Suprapubic skin (tissue), 4 donors: Measurements from ENCODE around the gene WDFY4. TPM values are rescaled to one million over a fixed set of nuclear protein-coding genes. Genes with fewer than 3 reads are reported as not detected.

Source experiments
- DNase-seq, 2 donors: peaks; one replicate each; pipeline ENCODE4 v3.0.0-alpha.2; 2019; ENCODE audit warnings: low spot score in 2 of 2
- H3K27ac ChIP-seq: fragments of 200-600 bp; sonication (generic); one replicate; pipeline ENCODE4 v1.5.1; 2019
- H3K27me3 ChIP-seq: fragments of 200-600 bp; sonication (generic); one replicate; pipeline ENCODE4 v1.5.1; 2019
- H3K36me3 ChIP-seq: fragments of 200-600 bp; sonication (generic); one replicate; pipeline ENCODE4 v1.5.1; 2019
- H3K4me1 ChIP-seq: fragments of 200-600 bp; sonication (generic); one replicate; pipeline ENCODE4 v1.5.1; 2019
- H3K4me3 ChIP-seq: fragments of 200-600 bp; sonication (generic); one replicate; pipeline ENCODE4 v1.5.1; 2019; ENCODE audit warnings: mild to moderate bottlenecking
- H3K9me3 ChIP-seq: fragments of 200-600 bp; sonication (generic); one replicate; pipeline ENCODE4 v1.5.1; 2019
- CTCF ChIP-seq, 2 donors: fragments of 200-600 bp in 1 of 2; fragments of 450-650 bp in 1 of 2; sonication (generic) in 1 of 2; IDR thresholded peaks; one replicate each; pipeline ENCODE4 v1.5.1; 2016 to 2019; ENCODE audit warnings: antibody characterized with exemption in 2 of 2, mild to moderate bottlenecking in 1 of 2, moderate library complexity in 1 of 2
- EP300 ChIP-seq: sonication (generic); formaldehyde crosslinking; IDR thresholded peaks from one replicate; pipeline ENCODE4 v1.6.1; 2017; ENCODE audit warnings: antibody characterized with exemption
- POLR2A ChIP-seq, 2 donors: fragments of 450-650 bp; IDR thresholded peaks; one replicate each; pipeline ENCODE4 v1.6.1; 2017; ENCODE audit warnings: antibody characterized with exemption in 2 of 2, mild to moderate bottlenecking in 2 of 2, moderate library complexity in 2 of 2
- POLR2AphosphoS5 ChIP-seq, 3 donors: sonication (generic); formaldehyde crosslinking; IDR thresholded peaks; one replicate each; pipeline ENCODE4 v1.6.1; 2017; ENCODE audit warnings: antibody characterized with exemption in 3 of 3
- WGBS: methylation state at CpG from one replicate; pipeline ENCODE4 v1.1.5; 2018; 5-methylcytosine and 5-hydroxymethylcytosine counted together
- total RNA-seq, 4 donors: library from RNA; depleted of rRNA; stranded (reverse); fragments of >200 nt; gene quantifications; one replicate each; pipeline ENCODE4 v1.1.0, GENCODE V29; 2016

WDFY4 gene
- total RNA-seq = 1 to 10 TPM in 2 of 4 donors, under 1 TPM in 2; 0.57 to 2.9 (median 1.0) TPM

DNA sequence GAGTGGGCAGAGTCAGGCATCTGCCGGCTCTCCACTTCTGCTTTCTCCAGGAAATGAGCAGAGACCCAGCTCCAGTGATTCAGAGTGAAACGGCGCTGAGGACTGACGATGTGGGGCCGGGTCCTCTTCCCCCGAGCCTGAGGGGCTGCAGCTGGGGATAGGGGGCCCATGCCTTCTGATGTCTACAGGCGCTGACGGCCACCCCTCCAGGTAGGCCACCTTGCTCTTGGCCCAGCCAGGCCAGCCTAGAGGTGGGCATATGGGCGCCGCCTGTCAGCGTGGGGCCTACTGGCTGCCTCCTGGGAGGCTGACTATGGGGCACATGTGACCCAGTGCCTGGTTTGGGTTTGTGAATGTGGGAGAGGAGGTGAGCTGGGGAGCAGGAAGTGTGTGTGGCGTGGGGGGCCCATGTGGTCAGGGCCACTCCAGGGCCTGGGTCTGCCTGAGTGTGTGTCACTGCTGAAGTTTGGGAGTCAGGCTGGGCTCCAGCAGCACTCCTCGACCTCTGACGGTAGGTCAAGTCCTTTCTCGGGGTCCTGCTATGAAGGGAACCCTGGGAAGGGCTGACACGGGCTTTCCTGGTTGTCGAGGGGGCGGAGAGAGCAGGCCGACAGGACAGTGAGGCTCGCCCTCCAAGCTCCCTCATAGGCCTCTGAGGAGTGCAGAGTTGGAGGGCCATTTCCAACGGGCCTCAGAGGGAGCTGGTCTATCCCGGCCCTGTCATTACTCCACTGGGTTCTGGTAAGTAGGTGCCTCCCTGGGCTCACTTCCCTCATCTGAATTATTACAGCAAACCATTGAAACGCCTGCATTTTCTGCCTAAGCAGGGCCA lies at the start of gene WDFY4:
Gene WDFY4 (plus strand): TSS at position 82 of the 832 bp plus-strand sequence. CDS start 24,860 bp downstream, outside the sequence.
- TF ChIP-seq POLR2AphosphoS5 (IDR thresholded peaks at IDR 0.05) (no peak), EP300 (no peak), POLR2A (IDR thresholded peaks at IDR 0.05) (no peak), CTCF (IDR thresholded peaks at IDR 0.05) (no peak)
- Histone ChIP-seq H3K36me3 (no peaks in the 10 kb centered on the region), H3K9me3 (no peaks in the 10 kb centered on the region), H3K4me1 (no peaks in the 10 kb centered on the region), H3K4me3 (peak within 1 kb of the TSS; percentile 28), H3K27ac (peak within 1 kb of the TSS; percentile 49), H3K27me3 (no peaks in the 10 kb centered on the region)
- 80% methylated on average over 9 of the region's 23 CpGs for WGBS
- DNase-seq = no peak

DNA sequence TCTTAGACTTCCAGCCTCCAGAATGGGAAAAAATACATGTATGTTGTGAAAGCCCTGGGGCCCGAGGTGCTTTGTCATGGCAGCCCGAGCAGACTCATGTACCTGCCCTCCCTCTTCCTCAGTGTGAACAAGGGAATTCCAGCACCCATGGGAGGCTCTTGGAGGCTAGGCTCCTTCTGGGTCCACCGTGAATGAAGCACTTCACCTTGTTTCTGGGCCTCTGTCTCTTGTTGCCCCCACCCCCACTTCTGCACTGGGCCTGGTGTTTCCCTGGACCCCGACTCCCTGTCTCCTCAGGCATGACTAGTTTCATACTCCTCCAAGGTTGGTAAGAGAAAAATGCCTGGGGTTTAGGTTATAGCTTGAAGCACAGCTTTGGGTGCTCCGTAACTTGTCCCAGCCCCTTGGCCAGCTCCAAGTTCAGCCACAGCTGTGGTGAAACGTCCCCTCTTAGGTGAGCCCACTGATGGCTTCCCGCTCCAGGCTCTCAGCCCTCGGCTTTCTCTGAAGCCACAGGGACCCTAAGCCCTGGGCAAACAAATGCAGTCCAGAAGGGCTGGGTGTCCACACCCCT lies 49.6 kb upstream of the WDFY4 start:
- TF ChIP-seq POLR2A (IDR thresholded peaks at IDR 0.05) = no peak
- TF ChIP-seq EP300 = no peak
- no peak for TF ChIP-seq POLR2AphosphoS5 (IDR thresholded peaks at IDR 0.05)
- TF ChIP-seq CTCF (IDR thresholded peaks at IDR 0.05) = no peak
- H3K4me1 ChIP-seq = peaks cover 3% of the 10 kb centered on the region
- no peaks in the 10 kb centered on the region for H3K36me3 ChIP-seq
- H3K9me3 ChIP-seq = no peaks in the 10 kb centered on the region
- DNase-seq = no peak
- no peak overlapping the region for H3K4me3 ChIP-seq
- WGBS = 68% methylated on average over 4 of the region's 8 CpGs
- no peaks in the 10 kb centered on the region for H3K27me3 ChIP-seq
- no peak overlapping the region for H3K27ac ChIP-seq

- H3K4me3 ChIP-seq = no peak overlapping the region
- no peak overlapping the region for H3K27ac ChIP-seq
- peaks cover 3% of the 10 kb centered on the region for H3K9me3 ChIP-seq
- H3K27me3 ChIP-seq = no peaks in the 10 kb centered on the region
- DNase-seq = no peak
- TF ChIP-seq POLR2A (IDR thresholded peaks at IDR 0.05) = no peak
- no peak for TF ChIP-seq CTCF (IDR thresholded peaks at IDR 0.05)
- no peak for TF ChIP-seq POLR2AphosphoS5 (IDR thresholded peaks at IDR 0.05)
- TF ChIP-seq EP300 = no peak
- peaks cover 3% of the 10 kb centered on the region for H3K4me1 ChIP-seq
- no peaks in the 10 kb centered on the region for H3K36me3 ChIP-seq
- WGBS = 69% methylated on average over 3 of the region's 3 CpGs
Measured at GRCh38 chr10:48636231-48636630, 48.4 kb upstream of the WDFY4 start.

- no peak for DNase-seq
- Histone ChIP-seq H3K27me3 (no peaks in the 10 kb centered on the region), H3K9me3 (peaks cover 3% of the 10 kb centered on the region), H3K36me3 (no peaks in the 10 kb centered on the region), H3K4me1 (peaks cover 3% of the 10 kb centered on the region), H3K4me3 (no peak overlapping the region), H3K27ac (no peak overlapping the region)
- TF ChIP-seq POLR2AphosphoS5 (IDR thresholded peaks at IDR 0.05) = no peak
- 87% methylated on average over 3 of the region's 3 CpGs for WGBS
Measured at GRCh38 chr10:48636901-48637300, 47.8 kb upstream of the WDFY4 start.

GRCh38 chr10:48638158-48638557 lies 46.5 kb upstream of the WDFY4 start:
- no peak overlapping the region for H3K4me3 ChIP-seq
- peaks cover 3% of the 10 kb centered on the region for H3K9me3 ChIP-seq
- peaks cover 3% of the 10 kb centered on the region for H3K4me1 ChIP-seq
- TF ChIP-seq POLR2A (IDR thresholded peaks at IDR 0.05) (no peak), EP300 (no peak), POLR2AphosphoS5 (IDR thresholded peaks at IDR 0.05) (no peak), CTCF (IDR thresholded peaks at IDR 0.05) (no peak)
- WGBS = 93% methylated on average over 4 of the region's 4 CpGs
- no peak overlapping the region for H3K27ac ChIP-seq
- DNase-seq = no peak
- no peaks in the 10 kb centered on the region for H3K27me3 ChIP-seq
- no peaks in the 10 kb centered on the region for H3K36me3 ChIP-seq
